HG03039 (cell line): ENCODE data around the gene KNCN.

Experiments
- ATAC-seq: cut with Tn5 transposase; IDR thresholded peaks from one replicate; pipeline ENCODE4 v1.9.1; 2021; ENCODE audit warnings: mild to moderate bottlenecking, moderate library complexity; ENCODE audit not compliant: unreplicated experiment

KNCN gene

DNA sequence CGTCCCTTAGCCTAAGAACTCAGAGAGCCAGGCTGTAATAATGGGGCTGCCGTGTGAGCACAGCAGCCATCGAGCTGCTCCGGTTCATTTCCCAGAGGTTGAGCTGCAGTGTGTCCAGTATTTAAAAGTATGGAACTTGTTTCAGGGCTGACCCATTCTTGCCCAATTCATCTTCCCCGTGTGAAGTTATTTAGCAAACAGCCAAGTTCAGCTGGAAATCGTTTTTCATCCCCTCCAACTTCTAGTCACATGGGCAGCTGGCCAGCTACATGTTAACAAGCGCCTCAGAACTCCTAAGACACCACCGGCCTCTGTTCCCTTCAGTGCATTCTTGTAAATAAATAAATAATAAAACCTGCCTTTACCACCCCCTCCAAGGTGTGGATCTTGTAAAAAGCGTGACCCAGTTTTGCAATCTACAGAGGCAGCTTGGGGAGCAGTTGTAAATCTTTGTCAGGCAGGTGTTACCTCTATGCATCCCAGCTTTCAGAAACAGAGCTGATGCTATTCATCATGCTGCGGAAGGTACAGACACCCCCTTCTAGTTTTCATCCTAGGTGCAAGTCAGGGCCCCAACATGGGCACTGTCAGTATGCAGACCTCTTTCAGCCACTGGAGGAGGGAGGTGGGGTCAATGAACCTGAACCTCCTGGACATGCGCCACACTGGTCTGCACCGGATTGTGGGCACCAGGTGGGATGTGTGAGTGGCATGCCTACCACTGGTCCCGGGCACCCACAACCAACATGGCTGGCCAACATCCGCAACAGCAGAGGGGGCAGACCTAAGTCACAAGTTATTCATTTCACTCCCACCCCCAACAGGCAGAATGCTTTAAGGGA is 18.7 kb upstream of the KNCN start:
- no peak for ATAC-seq

- no peak for ATAC-seq
Measured at GRCh38 chr1:46569116-46569515, 17.7 kb upstream of the KNCN start.

- ATAC-seq = no peak
Measured at GRCh38 chr1:46568461-46568891, 17.0 kb upstream of the KNCN start.

DNA sequence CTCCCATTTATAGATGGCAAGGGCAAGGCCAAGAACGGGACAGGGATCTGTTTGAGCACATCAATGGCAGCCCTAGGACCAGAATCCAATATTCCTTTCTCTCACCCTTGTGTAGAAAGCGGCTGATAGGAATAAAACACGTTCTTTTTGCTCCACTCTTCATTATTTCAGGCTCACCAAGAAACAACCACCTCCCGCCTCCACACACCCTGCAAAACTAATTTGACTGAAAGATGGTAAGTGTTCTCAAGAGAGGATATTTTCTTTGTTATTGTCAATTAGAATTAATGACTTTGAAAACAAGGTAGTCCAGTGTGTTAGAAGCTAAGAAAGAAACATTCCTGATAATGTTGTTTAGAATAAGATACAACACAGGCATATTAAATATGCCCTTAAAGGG is 11.9 kb upstream of the KNCN start:
- ATAC-seq = no peak

DNA sequence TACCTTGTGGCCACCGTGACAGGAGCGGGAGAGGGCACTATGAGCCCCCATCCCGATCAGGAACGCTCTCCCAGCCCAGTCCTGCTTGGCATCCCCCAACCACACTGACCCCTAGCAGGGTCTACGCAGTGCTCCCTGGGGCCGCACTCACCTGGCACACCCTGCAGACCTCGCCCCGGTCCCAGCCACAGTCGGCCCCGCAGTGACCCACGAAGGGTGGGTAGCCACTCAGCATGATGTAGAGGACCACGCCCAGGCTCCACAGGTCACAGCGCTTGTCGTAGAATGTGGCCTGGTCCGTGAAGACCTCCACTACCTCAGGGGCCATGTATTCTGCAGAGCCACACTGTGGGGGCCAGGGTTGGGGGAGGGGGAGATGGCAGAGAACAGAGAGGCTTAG is 11.1 kb upstream of the KNCN start:
- ATAC-seq = no peak

DNA sequence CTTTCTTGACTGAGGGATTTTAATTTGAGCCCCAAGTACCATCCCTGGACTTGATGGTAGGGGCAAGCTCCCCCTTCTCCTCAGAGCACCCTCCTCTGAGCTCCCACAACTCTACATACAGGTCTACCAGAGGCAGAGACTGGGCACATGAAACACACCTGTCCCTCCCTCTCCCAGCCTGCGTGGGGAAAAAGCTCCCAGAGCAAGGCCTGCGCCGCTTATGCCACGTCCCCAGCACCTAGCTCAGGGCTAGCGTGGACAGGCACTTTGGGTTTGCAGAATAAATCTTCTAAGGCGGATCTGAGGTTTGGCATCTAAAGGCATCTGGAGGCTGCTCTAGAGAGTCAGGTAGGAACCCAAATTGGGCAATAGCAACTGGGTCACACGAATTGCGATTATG is 7.5 kb upstream of the KNCN start:
- no peak for ATAC-seq

DNA sequence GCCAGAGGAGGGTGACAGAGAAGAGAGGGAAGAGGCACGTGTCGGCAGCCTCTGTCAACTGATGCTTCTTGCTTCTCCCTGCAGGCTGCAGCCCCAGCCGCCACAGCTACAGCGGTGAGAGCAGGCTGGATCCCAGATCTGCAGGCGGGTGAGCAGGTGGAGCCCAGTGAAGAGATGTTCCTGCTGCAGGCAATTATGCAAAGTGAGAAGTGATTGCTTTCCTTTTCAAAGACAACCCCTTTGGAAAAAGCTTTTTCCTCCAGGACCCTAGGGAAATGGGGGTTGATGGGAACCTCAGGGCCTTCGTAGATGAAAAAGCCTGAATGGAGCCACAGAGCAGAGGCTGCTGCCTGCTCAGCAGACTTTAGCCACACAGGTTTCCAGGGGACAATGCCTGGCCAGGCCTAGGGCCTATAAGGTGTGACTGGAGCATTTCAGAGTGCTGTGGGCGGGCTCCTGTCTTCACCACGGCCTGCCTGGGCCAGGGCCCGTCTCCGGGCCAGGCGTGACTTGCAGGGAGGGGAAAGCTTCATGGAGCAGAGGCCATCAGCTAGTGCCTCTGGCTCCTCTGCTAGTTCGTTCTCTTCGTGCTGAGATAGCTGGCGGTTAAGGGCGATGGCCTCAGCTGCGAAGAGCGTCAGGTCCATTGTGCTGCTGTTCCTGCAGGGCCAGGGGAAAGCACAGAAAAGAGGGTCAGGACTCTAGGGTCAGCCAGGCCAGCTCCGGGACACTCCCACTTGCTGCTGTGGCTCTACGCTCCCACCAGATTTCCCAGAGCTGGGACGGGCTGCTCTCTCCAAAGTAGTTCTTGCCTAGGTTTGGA is 6.9 kb upstream of the KNCN start:
- no peak for ATAC-seq

GRCh38 chr1:46557403-46557802 is 6.0 kb upstream of the KNCN start:
- ATAC-seq = no peak

DNA sequence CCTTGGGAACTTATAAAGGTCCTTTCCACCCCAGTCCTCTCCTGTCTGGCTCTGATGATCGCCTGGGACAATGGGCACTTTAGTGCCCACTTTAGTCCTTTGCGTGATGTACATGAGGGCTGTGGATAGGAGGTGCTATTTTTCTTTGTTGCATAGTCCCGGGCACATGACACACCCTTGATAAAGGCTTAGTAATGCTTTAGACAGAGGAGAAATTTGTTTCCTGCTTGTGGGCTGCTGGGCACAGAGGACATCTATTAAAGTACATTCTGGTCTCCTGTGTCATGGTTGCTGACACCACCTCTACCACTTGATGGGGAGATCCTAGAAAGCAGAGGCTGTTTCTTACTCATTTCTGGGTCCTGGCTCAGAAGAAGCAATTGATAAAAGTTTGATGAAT is 5.4 kb upstream of the KNCN start:
- ATAC-seq = no peak

- ATAC-seq = no peak
Measured at GRCh38 chr1:46555826-46556619, 4.6 kb upstream of the KNCN start.

DNA sequence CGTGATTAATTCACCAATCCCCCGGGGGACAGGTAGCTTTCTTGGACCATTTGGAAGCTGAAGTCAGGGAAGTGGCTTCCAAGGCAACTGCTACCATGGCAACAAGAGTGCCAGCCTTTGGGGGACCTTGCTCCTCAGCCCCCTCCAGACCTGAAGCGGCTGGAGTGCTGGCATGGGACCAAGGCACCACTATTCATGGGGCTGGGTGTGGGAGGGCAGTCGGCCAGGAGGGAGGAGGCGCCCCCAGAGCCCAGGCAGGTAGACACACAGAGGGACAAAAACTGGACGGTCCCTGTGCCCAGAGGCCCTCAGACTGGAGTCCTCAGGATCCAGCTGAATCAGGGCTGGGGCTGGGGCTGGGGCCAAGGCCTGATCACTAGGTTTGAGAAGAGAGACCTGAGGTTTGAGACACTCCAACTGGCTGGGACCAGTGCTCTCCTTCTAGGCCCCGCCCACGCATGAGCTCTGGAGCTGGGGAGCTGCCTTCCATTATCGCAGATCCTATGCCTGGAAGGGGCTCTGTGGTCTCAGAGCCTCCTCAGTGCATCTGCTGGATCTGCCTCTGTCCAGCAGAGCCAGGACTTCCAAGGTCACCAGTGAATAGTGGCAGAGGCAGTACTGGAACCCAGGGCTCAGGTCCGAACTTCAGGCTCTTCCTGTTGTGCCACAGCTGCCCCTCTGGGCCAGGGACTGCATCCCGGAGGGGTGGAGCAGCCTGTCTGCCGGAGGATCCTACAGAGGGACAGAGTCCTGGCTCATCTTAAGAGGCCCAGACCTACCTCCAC is 3.3 kb upstream of the KNCN start:
- ATAC-seq = no peak

DNA sequence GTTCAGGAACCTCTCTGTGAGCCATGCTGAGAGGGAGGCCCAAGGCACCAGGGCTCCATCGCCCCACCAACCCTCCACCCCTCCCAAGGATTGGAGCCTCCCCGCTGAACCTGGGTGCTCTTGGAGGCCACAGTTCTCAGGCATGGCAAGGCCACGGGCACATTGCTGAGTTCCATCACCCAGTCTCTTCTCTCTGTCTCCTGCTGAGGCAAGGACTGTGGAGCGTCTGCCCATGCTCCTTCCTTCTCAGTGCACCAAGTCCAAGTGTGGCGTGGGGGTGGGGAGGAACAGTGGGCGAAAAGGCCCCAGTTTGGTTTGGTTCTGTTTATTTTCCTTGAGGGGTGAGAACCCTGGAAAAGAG is 2.8 kb upstream of the KNCN start:
- no peak for ATAC-seq

DNA sequence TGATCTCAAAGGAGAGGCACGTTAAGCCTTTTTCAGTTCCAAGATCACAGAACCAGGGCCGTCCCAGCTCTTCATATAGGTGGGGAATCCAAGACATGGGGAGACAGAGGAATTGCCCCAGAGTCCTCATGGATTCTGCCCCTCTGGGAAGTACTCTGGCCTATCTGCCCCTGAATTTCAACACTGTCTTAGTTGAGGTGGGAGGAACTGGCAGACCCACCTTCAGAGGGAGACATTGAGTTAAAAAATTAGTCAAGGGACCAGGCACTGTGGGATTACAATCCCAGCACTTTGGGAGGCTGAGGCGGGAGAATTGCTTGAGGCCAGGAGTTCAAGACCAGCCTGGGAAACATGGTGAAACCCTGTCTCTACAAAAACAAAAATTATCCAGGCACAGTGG is 2.1 kb upstream of the KNCN start:
- ATAC-seq = no peak

GRCh38 chr1:46552357-46553237 is 1.1 kb upstream of the KNCN start:
- no peak for ATAC-seq

DNA sequence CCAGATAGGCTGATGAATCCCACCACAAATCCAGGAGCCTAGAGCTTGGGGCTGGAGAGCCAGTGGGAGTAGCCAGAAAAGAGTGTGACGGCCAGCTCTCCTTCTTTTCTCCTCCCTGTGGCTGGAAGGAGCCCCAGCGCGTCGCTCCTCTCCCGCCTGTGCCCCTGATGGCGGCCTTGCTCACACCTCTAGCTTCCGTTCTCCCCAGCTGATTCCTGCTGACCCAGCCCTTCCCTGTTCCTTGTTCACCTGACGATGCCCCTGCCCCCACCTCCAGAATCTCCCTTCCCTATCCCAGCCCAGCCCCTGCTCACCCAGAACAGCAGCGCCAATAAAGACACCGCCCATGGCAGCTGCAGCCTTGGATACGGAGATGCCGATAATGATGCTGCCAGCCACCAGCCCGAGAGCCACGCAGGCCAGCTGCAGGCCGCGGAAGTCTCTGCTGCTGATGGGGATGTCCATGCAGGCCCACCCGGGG is 656 bp downstream of the KNCN start:
- ATAC-seq = no peak

DNA sequence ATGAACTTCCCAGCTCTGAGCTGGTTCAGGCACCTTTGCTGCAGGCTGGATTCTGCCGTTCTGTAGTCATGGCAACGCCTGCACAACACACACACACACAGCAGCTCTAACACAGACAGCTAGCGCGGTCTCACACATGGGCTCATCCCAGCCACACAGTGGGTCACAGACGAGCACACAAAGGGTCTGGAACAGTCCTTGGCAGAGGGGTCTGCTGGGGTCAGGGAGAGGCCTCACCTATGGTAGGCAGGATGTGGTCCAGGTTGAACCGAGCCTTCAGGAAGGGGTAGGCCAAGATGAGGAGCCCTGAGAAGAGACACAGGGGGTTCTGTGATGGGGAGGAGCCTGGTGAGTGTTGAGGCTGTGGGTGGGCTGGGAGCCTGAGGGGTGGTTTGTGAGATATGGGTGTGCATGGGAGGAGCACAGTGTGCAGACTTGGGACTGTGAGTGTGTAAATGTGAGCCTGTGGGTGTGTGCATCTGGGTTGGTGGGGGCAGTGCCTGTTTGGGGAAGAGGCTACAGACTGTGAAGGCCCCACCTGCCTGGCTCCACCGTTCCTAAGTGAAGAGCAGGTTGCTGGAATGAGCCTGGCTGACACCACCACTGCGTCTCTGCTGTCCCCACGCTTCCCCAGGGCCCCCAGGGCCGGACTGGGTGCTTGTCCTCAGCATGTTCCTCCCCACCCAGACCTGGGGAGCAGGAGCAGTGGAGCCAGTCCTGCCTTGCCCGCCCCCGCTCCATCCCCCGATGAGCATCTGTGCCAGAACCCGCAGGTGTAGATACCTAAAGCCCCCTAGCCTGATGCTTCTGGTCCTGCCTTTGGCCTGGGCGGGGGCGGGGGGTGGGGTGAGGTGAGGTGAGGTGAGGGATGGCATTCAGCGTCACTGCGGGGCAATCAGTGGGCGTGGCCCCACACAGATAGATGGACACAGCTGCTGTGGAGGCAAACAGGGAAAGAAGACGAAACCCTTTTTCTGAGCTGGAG is 1.5 kb downstream of the KNCN start:
- no peak for ATAC-seq

DNA sequence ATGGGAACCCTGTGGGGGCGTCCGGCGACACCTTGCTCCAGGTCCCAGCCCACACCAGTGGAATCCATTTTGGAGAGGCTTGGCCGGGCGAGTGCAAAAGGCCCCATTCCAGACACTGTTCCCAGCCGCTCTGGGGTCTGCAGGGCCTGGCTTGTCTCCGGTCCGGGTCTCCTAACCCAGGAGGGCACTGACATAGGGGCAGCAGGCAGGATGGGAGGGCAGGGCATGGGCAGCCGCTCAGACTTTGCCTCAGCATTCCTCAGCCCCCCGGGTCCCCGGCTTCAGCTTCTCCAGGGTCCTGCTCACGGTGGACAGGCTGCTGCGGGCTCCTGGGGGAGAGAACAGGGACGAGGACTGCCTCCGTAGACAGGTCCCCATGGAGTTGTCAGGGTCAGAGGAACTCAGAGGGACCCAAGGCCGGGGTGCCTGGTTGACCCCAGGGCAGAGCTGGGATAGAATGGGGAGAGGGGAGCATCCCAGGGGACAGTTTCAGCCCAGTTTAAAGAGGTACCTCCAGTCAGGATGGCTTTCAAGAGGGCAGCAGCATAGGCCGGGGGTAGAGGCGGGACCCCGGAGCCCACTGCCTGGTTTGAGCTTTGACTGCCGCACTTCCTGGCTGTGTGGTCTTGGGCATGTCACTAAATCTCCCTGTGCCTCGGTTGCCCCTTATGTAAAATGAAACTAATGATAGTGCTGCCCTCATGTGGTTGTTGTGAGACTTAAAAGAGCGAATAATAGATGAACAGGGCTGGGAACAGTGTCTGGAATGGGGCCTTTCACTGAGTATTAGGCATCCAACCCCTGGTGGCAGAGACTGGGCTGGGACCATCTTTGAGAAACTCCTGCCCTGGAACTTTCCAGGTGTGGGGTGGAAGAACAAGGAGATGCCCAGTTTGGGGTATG is 3.7 kb downstream of the KNCN start:
- no peak for ATAC-seq
